Smooth muscle cell (in vitro differentiated cells): ENCODE results near the gene SEL1L3. TPM values are rescaled to one million over a fixed set of nuclear protein-coding genes. Genes with fewer than 3 reads are reported as not detected.

Experiments
- DNase-seq: peaks from one replicate; lab custom pipeline; 2025; ENCODE audit not compliant: unreplicated experiment; lab: John Stamatoyannopoulos, UW
- H2AFZ ChIP-seq: fragments of 200-600 bp; sonication (generic); 2 replicates; pipeline ENCODE4 v1.6.0; 2016; ENCODE audit warnings: antibody characterized with exemption, low read depth, mild to moderate bottlenecking
- H3F3A ChIP-seq: fragments of 200-600 bp; sonication (generic); 2 replicates; pipeline ENCODE4 v1.6.0; 2017; ENCODE audit warnings: antibody characterized with exemption, low read depth
- H3K27ac ChIP-seq: fragments of 200-600 bp; sonication (generic); 2 replicates; pipeline ENCODE4 v1.5.1; 2016; ENCODE audit warnings: low read depth, mild to moderate bottlenecking
- H3K27me3 ChIP-seq: fragments of 200-600 bp; sonication (generic); 2 replicates; pipeline ENCODE4 v1.6.1; 2016; ENCODE audit warnings: low read depth, mild to moderate bottlenecking
- H3K36me3 ChIP-seq: fragments of 200-600 bp; sonication (generic); 2 replicates; pipeline ENCODE4 v1.5.1; 2016; ENCODE audit warnings: low read depth
- H3K4me1 ChIP-seq: fragments of 200-600 bp; sonication (generic); 2 replicates; pipeline ENCODE4 v1.5.1; 2016; ENCODE audit warnings: low read depth
- H3K4me2 ChIP-seq: fragments of 200-600 bp; sonication (generic); 2 replicates; pipeline ENCODE4 v1.6.0; 2016; ENCODE audit warnings: mild to moderate bottlenecking
- H3K4me3 ChIP-seq: fragments of 200-600 bp; sonication (generic); 2 replicates; pipeline ENCODE4 v1.5.1; 2016; ENCODE audit warnings: mild to moderate bottlenecking
- H3K79me2 ChIP-seq: fragments of 200-600 bp; sonication (generic); 2 replicates; pipeline ENCODE4 v1.6.0; 2016; ENCODE audit warnings: low read depth, mild to moderate bottlenecking
- H3K9ac ChIP-seq: fragments of 200-600 bp; sonication (generic); 2 replicates; pipeline ENCODE4 v1.6.0; 2016; ENCODE audit warnings: low read depth
- H3K9me3 ChIP-seq: fragments of 200-600 bp; sonication (generic); replicated peaks from 2 replicates; pipeline ENCODE4 v1.5.1; 2016; ENCODE audit warnings: low read depth
- H4K20me1 ChIP-seq: fragments of 200-600 bp; sonication (generic); 2 replicates; pipeline ENCODE4 v1.6.0; 2016; ENCODE audit warnings: low read depth
- CTCF ChIP-seq: fragments of 200-600 bp; sonication (generic); IDR thresholded peaks from 2 replicates; pipeline ENCODE4 v1.5.1; 2017; ENCODE audit warnings: borderline replicate concordance, mild to moderate bottlenecking, antibody characterized with exemption; ENCODE audit not compliant: insufficient read depth, poor library complexity, severe bottlenecking
- WGBS: methylation state at CpG from one replicate; pipeline ENCODE4 v1.1.7; 2016; ENCODE audit warnings: low lambda C conversion rate; 5-methylcytosine and 5-hydroxymethylcytosine counted together
- polyA plus RNA-seq: library from polyadenylated mRNA; unstranded; fragments of >200 nt; fragmentation: Nextera tagmentation; extraction: Ambion mirVana; gene quantifications from 2 replicates; pipeline ENCODE4 v1.2.1, GENCODE V29; 2016
- total RNA-seq: library from RNA; depleted of rRNA; stranded (reverse); fragments of >200 nt; gene quantifications from 2 replicates; pipeline ENCODE4 v1.2.3, GENCODE V29; 2014

SEL1L3 gene
- total and polyA plus RNA-seq, 2 experiments from 2014 or later, result 9.3 to 14.0 TPM

DNA sequence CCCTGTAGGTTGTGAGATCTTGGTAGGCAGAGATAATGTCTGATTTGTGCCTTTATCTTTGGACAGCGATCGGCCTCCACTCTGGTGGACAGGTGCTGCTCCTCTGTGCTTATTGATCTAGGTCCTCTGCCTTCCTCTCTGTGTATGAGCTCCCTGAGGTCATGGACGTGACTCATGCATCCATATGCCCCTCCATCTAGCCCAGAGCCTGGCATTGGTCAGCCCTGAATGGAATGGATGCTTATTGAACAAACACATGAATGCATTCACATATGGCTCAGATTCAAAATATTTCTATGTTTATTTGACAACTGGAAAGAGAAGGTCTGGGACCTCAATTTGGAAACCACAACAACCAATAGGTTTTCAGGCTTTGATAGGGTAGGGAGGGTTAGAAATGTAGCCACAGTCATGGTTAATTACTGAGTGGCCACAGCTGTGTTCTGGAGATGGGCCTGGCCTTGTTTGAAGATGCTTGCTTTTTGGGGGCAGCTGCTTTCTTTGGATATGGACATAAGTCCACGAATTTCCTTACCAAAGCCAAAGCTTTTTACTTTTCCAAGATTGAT lies 76.2 kb downstream of the SEL1L3 start:
- no peak for DNase-seq
- no peak overlapping the region for H3K27ac ChIP-seq

DNA sequence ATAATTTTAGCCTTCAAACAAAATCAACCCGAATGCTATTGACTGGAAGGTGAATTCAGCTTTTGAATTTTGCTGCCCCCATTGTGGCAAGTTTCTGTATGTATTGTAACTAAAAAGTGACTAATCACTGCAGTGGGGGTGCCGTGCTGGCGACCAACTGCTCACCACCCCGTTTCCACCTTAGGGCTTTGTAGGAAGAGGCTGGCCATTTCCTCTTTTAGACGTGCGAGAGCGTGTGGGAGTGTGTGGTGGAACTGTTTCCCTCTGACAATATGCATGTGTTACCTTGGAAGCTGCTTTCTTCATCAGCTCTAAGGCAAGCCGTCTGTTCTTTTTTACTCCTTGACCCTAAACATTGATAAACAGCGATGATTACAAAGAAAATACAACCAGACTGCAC lies 78.8 kb downstream of the SEL1L3 start:
- no peak for DNase-seq
- H4K20me1 ChIP-seq, result no peaks in the 10 kb centered on the region
- no peak overlapping the region for H3K4me3 ChIP-seq
- TF ChIP-seq CTCF, result no peak
- H3K27me3 ChIP-seq, result peaks cover 5% of the 10 kb centered on the region
- H3K4me2 ChIP-seq, result no peak overlapping the region
- no peaks in the 10 kb centered on the region for H3K79me2 ChIP-seq
- H3K27ac ChIP-seq, result no peak overlapping the region
- H3K9me3 ChIP-seq, result no peaks in the 10 kb centered on the region
- 90% methylated on average over 9 of the region's 9 CpGs for WGBS
- no peak overlapping the region for H2AFZ ChIP-seq
- no peak overlapping the region for H3K9ac ChIP-seq
- no peaks in the 10 kb centered on the region for H3K4me1 ChIP-seq
- H3K36me3 ChIP-seq, result no peaks in the 10 kb centered on the region
- no peaks in the 10 kb centered on the region for H3F3A ChIP-seq

More for the DNA sequence above, 76.2 kb downstream of the SEL1L3 start:
- Histone ChIP-seq H3F3A (no peaks in the 10 kb centered on the region), H3K27me3 (peaks cover 5% of the 10 kb centered on the region), H3K9me3 (no peaks in the 10 kb centered on the region), H3K79me2 (no peaks in the 10 kb centered on the region), H2AFZ (no peak overlapping the region), H3K4me3 (no peak overlapping the region), H3K36me3 (no peaks in the 10 kb centered on the region), H4K20me1 (no peaks in the 10 kb centered on the region), H3K9ac (no peak overlapping the region), H3K4me2 (no peak overlapping the region), H3K4me1 (no peaks in the 10 kb centered on the region)
- WGBS, result 93% methylated on average over 4 of the region's 4 CpGs
- no peak for TF ChIP-seq CTCF

DNA sequence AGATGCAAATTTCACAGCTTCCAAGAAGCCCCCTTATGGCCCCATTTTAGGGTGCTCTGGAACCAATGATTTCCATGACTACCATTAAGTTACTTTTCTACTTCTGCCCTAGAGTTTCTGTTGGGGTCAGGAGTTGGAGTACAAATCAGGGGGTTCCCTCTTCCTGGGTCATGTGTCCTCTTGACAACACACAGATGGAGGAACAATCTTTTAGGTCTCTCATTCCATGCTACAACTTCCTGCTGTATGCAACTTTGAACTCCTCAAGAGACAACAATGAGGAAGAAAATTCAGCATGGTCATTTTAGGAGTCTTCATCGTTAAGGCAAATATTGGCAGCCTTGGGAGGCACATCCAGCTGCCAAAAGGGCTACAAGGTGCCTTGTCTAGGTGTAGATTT lies 79.7 kb downstream of the SEL1L3 start:
- Histone ChIP-seq H2AFZ (no peak overlapping the region), H3K4me1 (no peaks in the 10 kb centered on the region), H3F3A (no peaks in the 10 kb centered on the region), H3K36me3 (no peaks in the 10 kb centered on the region), H3K27ac (no peak overlapping the region), H3K9me3 (no peaks in the 10 kb centered on the region), H3K27me3 (peaks cover 5% of the 10 kb centered on the region), H3K9ac (no peak overlapping the region), H4K20me1 (no peaks in the 10 kb centered on the region), H3K4me2 (no peak overlapping the region), H3K79me2 (no peaks in the 10 kb centered on the region), H3K4me3 (no peak overlapping the region)
- DNase-seq, result no peak
- 94% methylated on average over 1 of the region's 1 CpG for WGBS
- no peak for TF ChIP-seq CTCF

DNA sequence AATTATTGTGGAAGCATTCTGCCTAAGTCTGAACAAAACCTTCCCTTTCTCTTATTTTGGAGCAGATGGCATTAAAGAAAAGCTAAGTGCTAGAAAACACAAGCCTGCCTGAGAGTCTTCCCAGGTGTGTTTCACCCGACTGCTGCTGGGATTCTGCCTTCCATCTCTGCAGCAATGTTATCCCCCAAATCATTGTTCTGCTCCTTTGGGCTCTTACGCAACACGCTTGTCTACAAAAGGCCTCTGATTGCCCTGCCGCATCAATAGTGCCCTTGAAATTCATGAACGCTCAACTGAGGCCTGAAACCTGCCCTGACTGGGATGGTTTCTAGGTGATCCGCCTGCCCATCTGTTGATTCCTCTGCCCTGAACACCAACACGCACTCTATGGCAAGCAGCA lies 80.3 kb downstream of the SEL1L3 start:
- TF ChIP-seq CTCF, result no peak
- peaks cover 5% of the 10 kb centered on the region for H3K27me3 ChIP-seq
- H3K4me3 ChIP-seq, result no peak overlapping the region
- H3K27ac ChIP-seq, result no peak overlapping the region
- DNase-seq, result no peak
- H3K79me2 ChIP-seq, result no peaks in the 10 kb centered on the region
- H4K20me1 ChIP-seq, result no peaks in the 10 kb centered on the region
- no peaks in the 10 kb centered on the region for H3K36me3 ChIP-seq
- H3K4me1 ChIP-seq, result no peaks in the 10 kb centered on the region
- no peak overlapping the region for H3K4me2 ChIP-seq
- no peaks in the 10 kb centered on the region for H3F3A ChIP-seq
- H3K9ac ChIP-seq, result no peak overlapping the region
- H3K9me3 ChIP-seq, result no peaks in the 10 kb centered on the region
- no peak overlapping the region for H2AFZ ChIP-seq
- WGBS, result 94% methylated on average over 7 of the region's 7 CpGs
